NB4 (cell line): ENCODE results near the gene CALML6.

Experiments used
- CTCF ChIP-seq: IDR thresholded peaks from one replicate; pipeline ENCODE4 v1.5.1; 2012; ENCODE audit warnings: low read depth, low read length
- MAX ChIP-seq: IDR thresholded peaks from 2 replicates; pipeline ENCODE4 v1.6.1; 2011; ENCODE audit warnings: low read depth, low read length
- POLR2A ChIP-seq: IDR thresholded peaks from 2 replicates; pipeline ENCODE4 v1.6.1; 2011; ENCODE audit warnings: mild to moderate bottlenecking; ENCODE audit not compliant: insufficient read length; ENCODE audit errors: extremely low read depth

GRCh38 chr1:1959840-1960479, 44.9 kb downstream of the CALML6 start:
- no peak for TF ChIP-seq POLR2A
- peak; percentile 85 for TF ChIP-seq CTCF
- peak; percentile 61 for TF ChIP-seq MAX
